Stomach smooth muscle (tissue), 2 donors: ENCODE results near the gene PLEKHO2.

Experiments
- H3K27ac ChIP-seq: one replicate; pipeline ENCODE4 v1.7.0; 2013; ENCODE audit warnings: mild to moderate bottlenecking, low read length, inconsistent platforms
- H3K27me3 ChIP-seq, 2 donors: one replicate each; pipeline ENCODE4 v1.7.0; 2013; ENCODE audit warnings: low read length in 2 of 2; ENCODE audit not compliant: insufficient read depth in 2 of 2, control insufficient read depth in 1 of 2
- H3K36me3 ChIP-seq, 2 donors: one replicate each; pipeline ENCODE4 v1.7.0; 2013; ENCODE audit warnings: low read length in 2 of 2; ENCODE audit not compliant: control insufficient read depth in 2 of 2, insufficient read depth in 2 of 2
- H3K4me1 ChIP-seq: one replicate; pipeline ENCODE4 v1.7.0; 2013; ENCODE audit warnings: low read length; ENCODE audit not compliant: control insufficient read depth, insufficient read depth
- H3K4me3 ChIP-seq, 2 donors: one replicate each; pipeline ENCODE4 v1.7.0; 2013; ENCODE audit warnings: low read length in 2 of 2
- H3K9ac ChIP-seq, 2 donors: one replicate each; pipeline ENCODE4 v1.7.0; 2013; ENCODE audit warnings: low read length in 2 of 2, mild to moderate bottlenecking in 1 of 2
- H3K9me3 ChIP-seq, 2 donors: one replicate each; pipeline ENCODE4 v1.7.0; 2013; ENCODE audit warnings: low read length in 2 of 2; ENCODE audit not compliant: control insufficient read depth in 2 of 2
- donor health status: healthy.
- donor health status: Pancreatic carcinoma.

Gene PLEKHO2

GRCh38 chr15:64903326-64903950, 61.7 kb downstream of the PLEKHO2 start:
- H3K27me3 ChIP-seq, result no peaks in the 10 kb centered on the region
- H3K36me3 ChIP-seq, result no peaks in the 10 kb centered on the region
- no peak overlapping the region for H3K4me3 ChIP-seq
- H3K27ac ChIP-seq, result no peak overlapping the region
- H3K9ac ChIP-seq, result no peak overlapping the region
- peaks cover 7% of the 10 kb centered on the region for H3K4me1 ChIP-seq
- H3K9me3 ChIP-seq, result peaks cover 5 to 6% of the 10 kb centered on the region in 2 donors

DNA sequence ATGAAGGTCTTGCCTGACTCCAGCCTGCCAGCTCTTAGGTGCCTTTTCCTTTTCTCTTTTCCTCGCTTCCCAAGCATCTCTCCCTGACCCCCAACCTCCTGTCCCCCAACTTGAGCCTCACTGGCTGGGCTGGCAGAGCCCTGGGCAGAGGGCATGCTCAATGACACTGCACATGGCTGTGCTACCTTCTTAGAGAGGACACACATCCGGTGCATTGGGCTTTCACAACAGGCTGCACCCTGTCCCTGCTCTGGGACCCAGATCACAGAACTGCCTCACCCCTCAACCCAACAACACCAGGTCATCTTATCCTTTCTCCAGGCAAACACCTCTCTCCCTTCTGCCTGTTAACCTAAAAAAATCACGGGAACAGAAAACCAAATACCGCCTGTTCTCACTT, 62.5 kb downstream of the PLEKHO2 start:
- Histone ChIP-seq H3K9ac (peak overlapping the region in 1 of 2 donors; percentile 28), H3K4me3 (no peak overlapping the region), H3K27ac (no peak overlapping the region)

GRCh38 chr15:64905119-64905831, 63.6 kb downstream of the PLEKHO2 start:
- Histone ChIP-seq H3K4me1 (peaks cover 7% of the 10 kb centered on the region), H3K27ac (no peak overlapping the region), H3K27me3 (no peaks in the 10 kb centered on the region), H3K36me3 (no peaks in the 10 kb centered on the region), H3K4me3 (peak overlapping the region; percentile 27 to 73), H3K9ac (peak overlapping the region in 1 of 2 donors; percentile 13), H3K9me3 (peaks cover 5 to 6% of the 10 kb centered on the region in 2 donors)

More for the DNA sequence above, 62.5 kb downstream of the PLEKHO2 start:
- Histone ChIP-seq H3K4me1 (peaks cover 7% of the 10 kb centered on the region), H3K9me3 (peaks cover 5 to 6% of the 10 kb centered on the region in 2 donors), H3K27me3 (no peaks in the 10 kb centered on the region), H3K36me3 (no peaks in the 10 kb centered on the region)

DNA sequence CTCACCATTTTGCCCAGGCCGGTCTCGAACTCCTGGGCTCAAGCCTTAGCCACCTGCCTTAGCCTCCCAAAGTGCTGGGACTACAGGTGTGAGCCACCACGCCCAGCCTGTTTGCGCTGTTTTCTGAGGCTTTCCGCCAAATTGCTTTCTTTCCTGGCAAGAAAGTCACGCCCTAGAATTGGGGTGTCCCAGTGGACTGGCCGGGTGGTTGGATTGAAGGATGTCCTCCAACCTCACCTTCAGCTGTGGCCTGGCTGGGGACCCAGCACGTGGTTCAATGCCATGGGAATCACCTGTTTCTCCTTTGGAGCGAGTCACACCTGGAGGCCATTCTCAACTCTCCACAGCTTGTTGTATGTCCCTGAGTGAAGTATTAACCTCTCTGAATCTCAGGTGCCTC, 64.2 kb downstream of the PLEKHO2 start:
- H3K27ac ChIP-seq, result no peak overlapping the region
- peaks cover 7% of the 10 kb centered on the region for H3K4me1 ChIP-seq
- peaks cover 2 to 3% of the 10 kb centered on the region in 2 donors for H3K9me3 ChIP-seq
- H3K27me3 ChIP-seq, result no peaks in the 10 kb centered on the region
- H3K36me3 ChIP-seq, result no peaks in the 10 kb centered on the region
- peak overlapping the region in 1 of 2 donors; percentile 73 for H3K4me3 ChIP-seq
- no peak overlapping the region for H3K9ac ChIP-seq

DNA sequence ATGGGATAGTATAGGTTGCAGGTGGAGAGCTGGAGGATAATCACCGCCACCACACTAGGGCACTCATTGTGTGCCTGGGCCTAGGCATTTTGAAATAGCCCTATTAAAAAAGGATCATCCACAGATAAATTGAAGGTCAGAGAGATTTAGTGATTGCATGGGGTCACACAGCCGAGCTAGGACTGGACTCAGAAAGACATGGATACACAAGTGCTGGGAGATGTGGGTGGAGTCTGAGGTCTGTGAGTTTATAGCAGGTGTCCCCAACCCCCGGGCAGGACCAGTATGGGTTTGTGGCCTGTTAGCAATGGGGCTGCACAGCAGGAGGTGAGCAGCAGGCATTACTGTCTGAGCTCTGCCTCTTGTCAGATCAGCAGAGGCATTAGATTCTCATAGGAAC, 64.7 kb downstream of the PLEKHO2 start:
- no peaks in the 10 kb centered on the region for H3K36me3 ChIP-seq
- no peak overlapping the region for H3K27ac ChIP-seq
- H3K4me1 ChIP-seq, result peaks cover 10% of the 10 kb centered on the region
- H3K9ac ChIP-seq, result no peak overlapping the region
- H3K9me3 ChIP-seq, result no peaks in the 10 kb centered on the region
- no peaks in the 10 kb centered on the region for H3K27me3 ChIP-seq
- no peak overlapping the region for H3K4me3 ChIP-seq

DNA sequence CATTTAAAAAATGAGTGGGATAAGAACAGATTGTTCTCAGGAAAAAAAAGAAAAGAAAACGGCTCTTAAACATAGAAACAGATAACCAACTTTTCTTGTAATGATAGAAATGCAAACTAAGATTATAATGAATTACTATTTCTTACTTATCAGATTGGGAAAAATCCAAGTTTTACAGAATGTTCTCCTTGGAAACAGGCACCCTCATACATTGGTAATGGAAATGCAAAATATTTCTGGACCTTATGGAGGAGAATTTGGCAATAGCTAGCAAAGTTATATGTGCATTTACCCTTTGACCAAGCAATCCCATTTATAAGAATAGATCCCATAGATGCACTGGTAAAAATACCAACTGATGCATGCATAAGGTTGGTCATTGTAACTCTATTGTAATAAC, 66.3 kb downstream of the PLEKHO2 start:
- no peaks in the 10 kb centered on the region for H3K36me3 ChIP-seq
- no peaks in the 10 kb centered on the region for H3K27me3 ChIP-seq

DNA sequence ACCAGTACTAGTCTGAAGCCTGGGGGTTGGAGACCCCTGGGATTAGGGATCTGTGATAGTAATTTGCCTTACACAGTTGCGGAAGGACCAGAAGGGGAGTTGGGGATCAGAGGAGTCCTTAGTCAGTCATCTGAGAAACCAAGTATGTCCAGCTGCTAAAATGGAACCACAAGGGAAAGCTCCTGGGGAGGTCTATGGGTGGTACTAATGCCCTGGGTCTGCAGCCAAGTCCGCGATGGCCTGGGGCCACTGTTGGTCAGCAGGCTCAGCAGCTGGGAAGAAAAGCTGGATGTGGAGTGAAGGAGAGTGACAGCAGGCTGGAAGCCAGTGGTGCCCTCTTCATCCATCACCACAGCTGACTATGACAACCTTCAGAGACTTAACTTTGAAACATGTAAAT, 67.8 kb downstream of the PLEKHO2 start:
- peaks cover 18% of the 10 kb centered on the region for H3K4me1 ChIP-seq
- no peak overlapping the region for H3K9ac ChIP-seq
- H3K9me3 ChIP-seq, result no peaks in the 10 kb centered on the region
- H3K4me3 ChIP-seq, result no peak overlapping the region
- H3K27me3 ChIP-seq, result no peaks in the 10 kb centered on the region
- H3K27ac ChIP-seq, result no peak overlapping the region
- H3K36me3 ChIP-seq, result no peaks in the 10 kb centered on the region

More for the DNA sequence above, 66.3 kb downstream of the PLEKHO2 start:
- Histone ChIP-seq H3K9me3 (no peaks in the 10 kb centered on the region), H3K4me1 (peaks cover 18% of the 10 kb centered on the region), H3K27ac (no peak overlapping the region), H3K9ac (no peak overlapping the region), H3K4me3 (no peak overlapping the region)

- Histone ChIP-seq H3K27ac (no peak within 1 kb of the TSS), H3K9ac (peak within 1 kb of the TSS; percentile 35 to 58)
Observed at GRCh38 chr15:64911311-64912186, 69.8 kb downstream of the PLEKHO2 start, which contains the start of gene ANKDD1A. Gene ANKDD1A, plus strand, starts transcription at chr15:64911902. Its CDS starts 29 bp downstream, at chr15:64911931.

GRCh38 chr15:64912379-64913325, 70.9 kb downstream of the PLEKHO2 start:
- H3K9me3 ChIP-seq, result no peaks in the 10 kb centered on the region
- no peak overlapping the region for H3K27ac ChIP-seq
- H3K27me3 ChIP-seq, result no peaks in the 10 kb centered on the region
- H3K4me3 ChIP-seq, result peak overlapping the region; percentile 77 to 82
- H3K36me3 ChIP-seq, result no peaks in the 10 kb centered on the region
- H3K9ac ChIP-seq, result no peak overlapping the region
- H3K4me1 ChIP-seq, result peaks cover 11% of the 10 kb centered on the region

More at GRCh38 chr15:64911311-64912186, 69.8 kb downstream of the PLEKHO2 start, which contains the start of gene ANKDD1A:
- H3K9me3 ChIP-seq, result no peaks in the 10 kb centered on the region
- peaks cover 11% of the 10 kb centered on the region for H3K4me1 ChIP-seq
- H3K27me3 ChIP-seq, result no peaks in the 10 kb centered on the region
- peak within 1 kb of the TSS; percentile 77 to 82 for H3K4me3 ChIP-seq
- H3K36me3 ChIP-seq, result no peaks in the 10 kb centered on the region
